ENCODE data around the gene HIPK4. TPM values are rescaled to one million over a fixed set of nuclear protein-coding genes. Genes with fewer than 3 reads are reported as not detected.
"Not testable (repeated sequence)": the region's sequence is repeated elsewhere in the genome, so short reads cannot be mapped to it uniquely, and the experiment has no call there.

HIPK4 gene
- total RNA-seq, 1 donor from 2014 or later, result 0.08 TPM

- DNase-seq (ENCODE audit: low spot score); intact Hi-C loops (cut with DNase I): not testable (repeated sequence)
Measured at GRCh38 chr19:40370253-40370652, 19.7 kb downstream of the HIPK4 start.

DNA sequence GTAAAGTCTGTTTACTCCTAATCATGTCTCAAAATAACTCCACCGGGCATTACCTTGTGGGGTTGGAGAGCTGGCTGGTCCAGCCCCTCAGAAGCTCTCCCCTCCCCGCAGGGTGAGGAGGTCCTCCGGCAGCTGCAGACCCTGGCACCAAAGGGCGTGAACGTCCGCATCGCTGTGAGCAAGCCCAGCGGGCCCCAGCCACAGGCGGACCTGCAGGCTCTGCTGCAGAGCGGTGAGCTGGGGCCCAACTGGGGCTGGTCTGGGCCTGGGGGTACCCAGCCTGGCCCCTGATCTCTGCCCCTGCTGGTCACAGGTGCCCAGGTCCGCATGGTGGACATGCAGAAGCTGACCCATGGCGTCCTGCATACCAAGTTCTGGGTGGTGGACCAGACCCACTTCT, 20.2 kb downstream of the HIPK4 start:
- intact Hi-C loops (cut with DNase I), result no loop called here

GRCh38 chr19:40367577-40368434, 22.2 kb downstream of the HIPK4 start:
- intact Hi-C loops (cut with DNase I), result no loop called here
- DNase-seq (ENCODE audit: low spot score), result no peak

More for the DNA sequence above, 20.2 kb downstream of the HIPK4 start:
- no peak for DNase-seq (ENCODE audit: low spot score)

GRCh38 chr19:40366697-40367561, 23.1 kb downstream of the HIPK4 start:
- intact Hi-C loops (cut with DNase I), result no loop called here
- no peak for DNase-seq (ENCODE audit: low spot score)

DNA sequence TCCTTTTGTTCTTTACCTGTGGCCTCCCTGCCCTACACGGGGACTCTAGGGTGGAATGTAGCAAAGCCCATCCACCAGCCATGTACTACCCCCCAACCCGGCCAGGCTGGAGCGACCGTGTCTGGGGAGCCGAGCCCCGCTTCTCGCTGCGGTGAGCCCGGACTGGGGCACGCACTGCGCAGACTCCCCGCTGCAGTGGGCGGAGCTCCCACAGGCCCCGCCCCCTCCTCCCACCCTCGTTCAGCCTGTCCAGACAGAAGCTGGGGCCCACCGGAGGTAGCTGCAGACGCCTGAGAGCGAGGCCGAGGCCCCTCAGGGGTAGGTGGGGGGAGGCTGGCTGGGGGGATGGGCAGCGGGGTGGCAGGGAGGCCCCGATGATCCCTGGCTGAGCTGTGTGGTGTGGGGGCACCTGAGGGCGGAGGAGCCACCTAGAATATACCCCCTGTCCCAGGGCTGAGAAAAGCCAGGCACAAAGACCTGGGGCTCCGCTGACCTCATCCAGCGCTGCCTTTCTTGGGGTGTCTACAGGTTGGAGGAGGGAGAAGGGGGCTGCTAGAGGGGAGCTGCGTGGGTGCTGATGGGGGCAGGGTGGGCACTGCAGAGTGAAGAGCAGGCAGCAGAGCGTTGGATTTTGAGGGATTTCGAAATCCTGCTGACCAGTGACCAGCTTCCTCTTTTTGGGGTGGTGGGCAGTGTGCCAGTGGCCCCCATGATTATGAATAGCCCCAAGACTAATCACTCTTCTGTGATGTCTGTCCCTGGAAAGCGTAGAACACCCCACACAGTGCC, 24.2 kb downstream of the HIPK4 start:
- no peak for DNase-seq (ENCODE audit: low spot score)
- intact Hi-C loops (cut with DNase I), result no loop called here

DNA sequence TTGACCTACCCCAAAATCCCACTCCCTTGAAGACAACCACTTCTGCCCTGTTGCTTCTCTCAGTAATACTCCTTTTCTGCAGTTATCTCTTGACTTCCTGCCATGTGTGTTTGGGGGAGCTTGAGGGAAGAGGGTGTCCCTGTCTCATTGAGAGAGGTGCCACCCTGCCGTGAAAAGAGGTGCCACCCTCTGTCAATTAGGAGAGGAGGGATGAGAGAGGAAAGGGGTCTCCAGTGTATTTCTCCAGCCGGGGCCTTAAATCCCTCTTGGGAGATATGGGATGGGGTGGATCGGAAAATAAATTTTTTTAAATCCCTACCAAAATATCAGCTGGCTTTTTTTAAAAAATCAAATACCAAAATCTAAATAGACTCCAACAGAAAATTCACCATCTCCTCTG, 25.0 kb downstream of the HIPK4 start:
- intact Hi-C loops (cut with DNase I), result no loop called here
- no peak for DNase-seq (ENCODE audit: low spot score)

DNA sequence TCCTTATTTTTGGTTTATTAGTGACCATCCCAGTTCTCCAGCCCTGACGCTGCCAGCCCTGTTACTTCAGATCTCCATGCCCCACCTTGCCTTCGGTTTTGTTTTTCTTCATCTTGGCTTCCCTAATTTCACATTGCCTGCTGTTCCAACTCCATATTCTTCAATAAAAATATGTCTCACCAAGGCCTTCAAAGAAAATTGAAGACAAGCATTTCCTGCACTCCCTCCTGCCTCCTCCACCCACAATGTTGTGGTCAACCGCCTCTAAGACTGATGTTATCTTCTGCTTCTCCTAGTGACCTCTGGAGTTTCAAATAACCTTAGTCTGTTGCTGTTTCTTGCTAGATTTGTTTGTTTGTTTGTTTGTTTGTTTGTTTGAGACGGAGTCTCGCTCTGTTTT, 26.9 kb downstream of the HIPK4 start:
- intact Hi-C loops (cut with DNase I), result no loop called here
- no peak for DNase-seq (ENCODE audit: low spot score)

DNA sequence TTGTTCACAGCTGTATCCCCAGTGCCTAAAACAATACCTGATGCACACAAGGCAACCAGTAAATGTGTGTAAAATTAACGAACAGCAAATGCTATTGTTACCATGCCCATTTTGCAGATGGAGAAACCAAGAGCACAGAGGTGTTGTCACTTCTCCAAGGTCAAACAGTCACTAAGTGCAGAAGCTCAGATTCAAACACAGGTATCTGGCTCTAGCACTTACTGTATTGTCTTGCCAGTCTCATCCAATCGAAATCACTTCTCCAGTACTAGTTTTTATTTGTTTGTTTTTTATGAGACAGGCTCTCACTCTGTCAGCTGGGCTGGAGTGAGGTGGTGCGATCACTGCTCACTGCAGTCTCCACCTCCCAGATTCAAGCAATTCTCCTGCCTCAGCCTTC, 27.8 kb downstream of the HIPK4 start:
- intact Hi-C loops (cut with DNase I), result no loop called here
- no peak for DNase-seq (ENCODE audit: low spot score)

GRCh38 chr19:40360708-40361241, 29.2 kb downstream of the HIPK4 start:
- intact Hi-C loops (cut with DNase I), result no loop called here
- no peak for DNase-seq (ENCODE audit: low spot score)

DNA sequence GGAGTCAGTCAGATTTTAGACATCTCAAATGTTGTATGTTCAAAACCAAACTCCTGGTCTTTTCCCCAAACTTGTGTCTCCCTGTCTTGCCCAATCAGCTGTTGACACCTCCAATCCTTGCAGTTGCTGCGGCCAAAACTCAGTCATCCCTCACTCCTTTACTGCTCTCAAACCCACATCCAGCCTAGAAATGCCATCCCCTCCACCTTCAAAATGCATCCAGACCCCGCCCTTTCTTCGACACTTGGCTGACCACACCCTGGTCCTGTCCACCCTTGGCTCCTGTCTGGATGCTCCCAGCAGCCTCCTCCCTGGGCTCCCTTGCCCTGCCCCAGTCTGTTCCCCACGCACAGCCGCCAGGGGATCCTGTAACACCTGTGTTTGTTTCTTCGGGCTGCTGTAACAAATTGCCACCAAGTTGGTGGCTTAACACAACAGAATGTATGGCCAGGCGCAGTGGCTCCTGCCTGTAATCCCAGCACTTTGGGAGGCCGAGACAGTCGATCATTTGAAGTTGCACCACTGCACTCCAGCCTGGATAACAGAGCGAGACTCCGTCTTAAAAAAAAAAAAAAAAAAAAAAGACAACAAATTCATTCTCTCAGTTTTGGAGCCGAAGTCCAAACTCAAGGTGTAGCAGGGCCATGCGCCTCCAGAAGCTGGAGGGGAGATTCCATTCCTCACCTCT, 29.8 kb downstream of the HIPK4 start:
- no peak for DNase-seq (ENCODE audit: low spot score)
- intact Hi-C loops (cut with DNase I), result no loop called here

- DNase-seq (ENCODE audit: low spot score), result no peak
- intact Hi-C loops (cut with DNase I), result no loop called here
Measured at GRCh38 chr19:40358773-40359172, 31.2 kb downstream of the HIPK4 start.

GRCh38 chr19:40357640-40358039, 32.3 kb downstream of the HIPK4 start:
- no peak for DNase-seq (ENCODE audit: low spot score)
- intact Hi-C loops (cut with DNase I), result no loop called here

GRCh38 chr19:40356681-40357595, 33.0 kb downstream of the HIPK4 start:
- intact Hi-C loops (cut with DNase I), result no loop called here
- no peak for DNase-seq (ENCODE audit: low spot score)

DNA sequence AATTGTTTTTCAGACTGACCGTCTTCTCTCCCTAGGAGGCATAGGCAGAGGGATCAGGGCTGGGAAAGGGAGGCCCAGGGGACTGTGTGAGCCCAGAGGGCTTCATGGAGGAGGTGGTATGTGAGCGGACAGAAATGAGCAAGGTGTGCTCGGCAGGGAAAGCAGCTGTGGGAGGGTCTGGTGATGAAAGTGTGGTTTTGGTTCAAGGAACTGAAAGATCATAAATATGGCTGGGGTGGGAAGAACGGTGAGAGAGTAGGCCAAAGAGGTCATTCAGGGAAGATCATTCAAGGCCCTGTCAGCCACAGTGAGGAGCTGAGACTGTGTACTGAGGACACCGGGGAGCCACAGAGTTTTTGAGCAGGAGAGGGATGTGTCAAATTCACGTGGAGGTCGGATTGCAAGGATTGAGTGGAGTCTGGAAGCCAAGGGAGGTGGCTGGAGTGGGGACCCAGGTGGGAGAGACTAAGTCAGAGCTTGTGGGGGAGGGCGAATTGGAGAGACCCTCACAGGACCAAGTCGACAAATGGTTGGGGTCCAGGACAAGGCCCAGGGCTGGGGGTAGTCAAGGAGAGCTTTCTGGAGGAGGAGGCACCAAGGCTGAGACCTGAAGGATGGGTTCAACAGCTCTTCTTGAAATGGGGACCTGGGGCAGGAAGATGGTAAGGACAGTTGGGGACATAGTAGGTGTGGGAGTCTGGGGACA, 33.9 kb downstream of the HIPK4 start:
- intact Hi-C loops (cut with DNase I), result no loop called here
- DNase-seq (ENCODE audit: low spot score), result no peak

GRCh38 chr19:40348961-40349507, 40.9 kb downstream of the HIPK4 start:
- no peak for DNase-seq (ENCODE audit: low spot score)
- intact Hi-C loops (cut with DNase I), result no loop called here

GRCh38 chr19:40348125-40348913, 41.7 kb downstream of the HIPK4 start, which contains the start of the genes C19orf47 and PLD3:
Gene C19orf47, minus strand, starts transcription at chr19:40348397. Its CDS starts 6,540 bp downstream, at chr19:40341857.
Gene PLD3, plus strand, starts transcription at chr19:40348695. Its CDS starts 17,789 bp downstream, at chr19:40366484.
- peak; percentile 100 for DNase-seq (ENCODE audit: low spot score)
- intact Hi-C loops (cut with DNase I), result no loop called here

Data from cardiac septum (tissue), 1 donor.